DMS79 (cell line): ENCODE measurements around the gene DUSP18.
A peak's percentile ranks its signal among the peaks of the same experiment; 100 is the strongest.
"Not testable (repeated sequence)": the region's sequence is repeated elsewhere in the genome, so short reads cannot be mapped to it uniquely, and the experiment has no call there.

Experiments used
- DNase-seq: peaks from one replicate; lab custom pipeline; 2025; lab: John Stamatoyannopoulos, UW

The DUSP18 gene

DNA sequence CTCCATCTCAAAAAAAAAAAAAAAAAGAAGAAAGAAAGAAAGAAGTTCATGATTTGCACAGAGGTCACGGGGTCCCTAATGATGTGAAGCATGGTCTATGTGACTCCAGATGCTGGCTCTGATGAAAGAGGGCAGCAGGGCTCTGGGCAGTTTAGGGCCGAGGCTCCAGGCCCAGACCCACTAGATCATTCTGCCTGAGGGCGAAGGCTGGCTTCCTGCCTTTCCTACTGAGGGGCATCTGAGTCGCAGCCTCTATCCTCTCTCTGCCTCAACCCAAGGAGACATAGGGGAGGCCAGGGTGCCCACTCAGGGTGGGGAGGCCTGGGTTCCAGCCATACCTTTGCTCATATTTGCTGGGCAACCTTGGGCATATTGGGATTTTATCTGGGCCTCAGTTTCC is 27.3 kb downstream of the DUSP18 start:
- no peak for DNase-seq

DNA sequence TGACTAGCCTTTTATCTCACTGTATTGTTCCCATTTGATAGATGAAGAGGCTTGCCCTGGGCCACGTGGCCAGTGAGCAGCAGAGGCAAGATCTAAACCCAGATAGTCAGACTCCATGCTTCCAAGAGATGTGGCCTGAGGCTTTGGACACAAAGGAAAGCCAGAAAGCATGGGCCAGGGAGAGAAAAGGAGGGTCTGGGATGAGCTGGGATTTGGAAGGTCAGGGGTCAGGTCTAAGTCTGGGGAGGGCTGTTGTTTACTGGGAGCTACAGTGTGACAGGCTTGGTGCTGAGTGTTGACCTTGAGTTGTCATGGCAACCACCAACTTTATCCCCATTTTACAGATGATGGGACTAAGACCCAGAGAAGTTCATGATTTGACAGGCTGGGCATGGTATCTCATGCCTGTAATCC is 30.0 kb downstream of the DUSP18 start:
- DNase-seq: no peak

DNA sequence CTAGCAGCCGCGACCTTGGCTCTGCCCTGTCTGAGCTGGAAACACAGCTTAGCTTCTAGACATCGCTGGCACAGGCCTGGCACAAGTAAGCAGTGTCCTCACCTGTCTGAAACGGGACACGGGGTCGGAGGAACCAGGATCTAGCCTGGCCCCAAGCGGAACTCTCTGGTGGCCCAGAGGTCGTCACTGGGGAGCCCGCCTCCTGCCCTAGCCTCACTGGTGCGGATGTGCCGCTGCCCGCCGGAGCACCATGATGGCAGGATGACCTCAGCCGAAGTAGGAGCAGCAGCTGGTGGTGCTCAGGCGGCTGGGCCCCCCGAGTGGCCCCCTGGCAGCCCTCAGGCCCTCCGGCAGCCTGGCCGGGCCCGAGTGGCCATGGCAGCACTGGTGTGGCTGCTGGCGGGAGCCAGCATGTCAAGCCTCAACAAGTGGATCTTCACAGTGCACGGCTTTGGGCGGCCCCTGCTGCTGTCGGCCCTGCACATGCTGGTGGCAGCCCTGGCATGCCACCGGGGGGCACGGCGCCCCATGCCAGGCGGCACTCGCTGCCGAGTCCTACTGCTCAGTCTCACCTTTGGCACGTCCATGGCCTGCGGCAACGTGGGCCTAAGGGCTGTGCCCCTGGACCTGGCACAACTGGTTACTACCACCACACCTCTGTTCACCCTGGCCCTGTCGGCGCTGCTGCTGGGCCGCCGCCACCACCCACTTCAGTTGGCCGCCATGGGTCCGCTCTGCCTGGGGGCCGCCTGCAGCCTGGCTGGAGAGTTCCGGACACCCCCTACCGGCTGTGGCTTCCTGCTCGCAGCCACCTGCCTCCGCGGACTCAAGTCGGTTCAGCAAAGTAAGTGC is 31.2 kb downstream of the DUSP18 start:
- DNase-seq: no peak

DNA sequence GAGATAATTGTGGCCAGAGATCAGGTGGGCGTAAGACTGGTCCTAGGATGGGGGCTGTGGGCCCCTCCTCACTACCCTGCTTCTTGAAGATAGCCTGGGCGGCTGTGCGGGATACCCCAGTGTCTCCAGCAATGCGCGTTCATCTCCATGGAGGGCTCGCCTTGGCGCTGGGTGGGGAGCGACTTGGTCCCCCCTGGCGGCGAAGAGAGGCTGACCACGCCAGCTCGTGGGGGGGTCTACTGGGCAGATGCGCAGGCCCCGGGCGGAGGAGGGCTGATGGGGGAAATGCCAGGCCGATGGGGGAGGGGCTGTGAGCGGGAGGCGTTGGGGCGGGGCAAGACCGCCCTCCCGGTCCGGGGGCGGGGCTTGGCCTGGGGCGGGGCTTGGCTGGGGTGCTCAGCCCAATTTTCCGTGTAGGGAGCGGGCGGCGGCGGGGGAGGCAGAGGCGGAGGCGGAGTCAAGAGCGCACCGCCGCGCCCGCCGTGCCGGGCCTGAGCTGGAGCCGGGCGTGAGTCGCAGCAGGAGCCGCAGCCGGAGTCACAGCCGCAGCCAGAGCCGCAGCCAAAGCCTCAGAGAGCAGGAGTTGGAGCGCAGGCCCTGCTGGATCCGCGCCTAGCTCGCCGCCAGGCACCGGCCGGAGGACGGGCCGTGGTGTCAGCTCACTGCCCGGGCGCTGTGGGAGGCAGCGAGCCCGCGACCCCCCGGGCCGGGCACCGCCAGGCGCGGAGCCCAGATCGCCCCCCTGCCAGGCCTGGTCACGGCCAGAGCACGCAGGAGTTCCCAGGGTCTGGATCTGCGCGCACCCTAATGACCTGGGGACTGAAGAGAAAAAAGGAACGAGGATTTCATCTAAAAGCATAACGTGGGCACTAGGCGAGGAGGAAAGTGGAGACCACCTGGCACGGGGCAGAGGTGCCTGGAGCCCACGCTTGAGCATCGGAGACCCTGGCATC is 32.1 kb downstream of the DUSP18 start, which contains the start of gene SLC35E4:
Gene SLC35E4, plus strand, starts transcription at position 509 of the 953 bp plus-strand sequence. CDS start 670 bp downstream, outside the sequence.
- DNase-seq: no peak

DNA sequence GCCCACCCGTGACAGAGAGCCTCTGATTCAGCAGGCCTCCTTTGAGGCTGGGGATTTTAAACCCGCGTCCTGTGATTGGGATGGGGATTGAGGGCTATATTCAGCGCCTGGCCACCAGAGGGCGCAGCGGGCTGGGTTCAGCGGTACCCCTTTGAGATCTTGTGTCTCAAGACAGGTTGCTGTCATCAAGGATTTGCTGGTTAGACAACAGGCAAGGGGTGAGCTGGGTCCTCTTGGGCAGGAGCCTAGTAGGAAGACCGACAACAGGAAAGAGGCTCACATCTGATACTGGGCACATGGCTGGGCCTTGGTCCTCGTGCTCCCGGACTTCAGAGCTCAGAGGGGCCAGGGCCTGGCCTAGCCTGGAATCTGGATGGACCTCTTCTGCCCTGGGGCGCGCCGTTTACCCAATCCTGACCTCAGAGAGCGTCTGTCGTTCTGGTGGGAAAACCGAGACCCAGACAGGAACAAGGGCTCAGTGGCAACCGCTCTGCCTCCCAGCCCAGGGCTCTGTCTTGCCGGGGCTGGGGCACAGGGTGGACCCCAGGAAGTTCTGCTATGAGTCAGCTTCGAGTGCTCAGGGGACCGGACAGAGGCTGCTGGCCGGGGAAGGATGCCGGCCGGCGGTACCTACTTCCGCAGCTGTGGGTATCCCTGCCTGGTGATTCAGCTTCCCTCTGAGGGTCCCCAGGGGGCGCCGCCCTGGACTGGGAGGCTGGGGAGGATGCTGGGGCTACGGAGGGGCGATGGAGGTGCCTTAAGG is 33.0 kb downstream of the DUSP18 start:
- peak; percentile 61 for DNase-seq

DNA sequence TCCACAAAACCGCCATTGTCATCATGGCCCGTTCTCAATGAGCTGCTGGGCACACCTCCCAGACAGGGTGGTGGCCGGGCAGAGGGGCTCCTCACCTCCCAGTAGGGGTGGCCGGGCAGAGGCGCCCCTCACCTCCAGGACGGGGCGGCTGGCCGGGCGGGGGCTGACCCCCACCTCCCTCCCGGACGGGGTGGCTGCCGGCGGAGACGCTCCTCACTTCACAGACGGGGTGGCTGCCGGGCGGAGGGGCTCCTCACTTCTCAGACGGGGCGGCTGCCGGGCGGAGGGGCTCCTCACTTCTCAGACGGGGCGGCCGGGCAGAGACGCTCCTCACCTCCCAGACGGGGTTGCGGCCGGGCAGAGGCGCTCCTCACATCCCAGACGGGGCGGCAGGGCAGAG is 36.2 kb downstream of the DUSP18 start:
- DNase-seq: not testable (repeated sequence)

DNA sequence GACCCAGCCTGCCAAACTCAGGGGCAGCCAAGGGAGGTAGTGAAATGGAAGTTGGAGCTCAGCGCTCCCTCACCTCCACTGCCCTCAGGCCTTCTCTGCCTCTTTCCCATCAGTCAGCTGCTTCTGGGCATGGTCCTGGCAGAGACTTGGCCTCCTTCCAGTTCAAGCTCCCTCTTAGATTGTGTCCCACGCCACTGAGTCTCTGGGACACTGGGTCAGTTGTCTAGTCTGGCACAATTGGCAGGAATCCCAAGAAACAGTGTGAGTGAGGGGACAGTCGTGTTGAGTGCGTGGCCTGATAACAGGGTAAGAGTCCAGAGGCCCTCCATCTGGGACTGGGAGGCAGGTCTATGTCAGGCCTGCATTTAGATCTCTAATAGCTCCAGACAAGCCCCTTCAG is 39.2 kb downstream of the DUSP18 start:
- peak; percentile 32 for DNase-seq

DNA sequence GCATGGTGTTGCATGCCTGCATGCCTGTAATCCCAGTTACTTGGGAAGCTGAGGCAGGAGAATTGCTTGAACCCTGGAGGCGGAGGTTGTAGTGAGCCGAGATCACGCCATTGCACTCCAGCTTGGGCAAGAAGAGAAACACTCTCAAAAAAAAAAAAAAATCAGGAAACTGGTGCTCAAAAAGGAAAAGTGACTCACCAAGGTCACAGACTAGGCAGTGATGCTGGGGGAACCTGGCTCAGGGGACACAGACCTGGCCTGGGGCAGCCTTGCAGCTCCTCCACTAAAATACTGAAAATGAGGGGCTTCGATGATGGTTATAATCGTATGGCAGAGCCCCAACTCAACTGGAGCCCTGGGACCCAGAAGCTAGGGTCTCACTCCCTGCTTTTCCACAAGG is 40.2 kb downstream of the DUSP18 start:
- no peak for DNase-seq

DNA sequence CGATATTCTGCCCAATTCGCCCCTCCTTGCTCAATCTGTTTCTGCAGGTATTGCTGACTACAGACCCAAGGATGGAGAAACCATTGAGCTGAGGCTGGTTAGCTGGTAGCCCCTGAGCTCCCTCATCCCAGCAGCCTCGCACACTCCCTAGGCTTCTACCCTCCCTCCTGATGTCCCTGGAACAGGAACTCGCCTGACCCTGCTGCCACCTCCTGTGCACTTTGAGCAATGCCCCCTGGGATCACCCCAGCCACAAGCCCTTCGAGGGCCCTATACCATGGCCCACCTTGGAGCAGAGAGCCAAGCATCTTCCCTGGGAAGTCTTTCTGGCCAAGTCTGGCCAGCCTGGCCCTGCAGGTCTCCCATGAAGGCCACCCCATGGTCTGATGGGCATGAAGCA is 41.3 kb downstream of the DUSP18 start:
- DNase-seq: no peak

DNA sequence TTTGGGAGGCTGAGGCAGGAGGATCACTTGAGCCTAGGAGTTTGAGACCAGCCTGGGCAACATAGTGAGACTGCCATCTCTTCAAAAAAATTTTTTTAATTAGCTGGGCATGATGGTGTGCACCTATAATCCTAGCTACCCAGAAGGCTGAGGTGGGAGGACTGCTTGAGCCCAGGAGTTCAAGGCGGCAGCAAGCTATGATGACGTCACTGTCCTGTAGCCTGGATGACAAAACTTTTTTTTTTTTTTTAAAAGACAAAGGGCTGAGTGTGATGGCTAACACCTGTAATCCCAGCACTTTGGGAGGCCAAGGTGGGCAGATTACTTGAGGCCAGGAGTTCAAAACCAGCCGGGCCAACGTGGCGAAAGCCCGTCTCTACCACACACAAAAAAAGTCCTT is 47.8 kb downstream of the DUSP18 start:
- not testable (repeated sequence) for DNase-seq

DNA sequence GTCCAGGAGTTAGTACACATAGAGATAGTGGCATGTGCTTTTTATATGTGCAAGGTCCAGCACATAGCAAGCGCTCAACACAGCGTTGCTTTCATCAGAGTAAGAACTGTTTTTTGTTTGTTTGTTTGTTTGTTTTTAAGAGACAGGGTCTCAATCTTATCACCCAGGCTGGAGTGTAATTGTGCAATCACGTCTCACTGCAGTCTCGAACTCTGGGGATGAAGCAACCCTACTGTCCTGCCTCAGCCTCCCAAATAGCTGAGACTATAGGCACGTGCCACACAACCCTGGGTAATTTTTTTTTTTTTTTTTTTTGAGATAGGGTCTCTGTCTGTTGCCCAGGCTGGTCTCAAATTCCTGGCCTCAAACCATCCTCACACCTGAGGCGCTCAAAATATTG is 49.9 kb downstream of the DUSP18 start:
- DNase-seq: no peak

DNA sequence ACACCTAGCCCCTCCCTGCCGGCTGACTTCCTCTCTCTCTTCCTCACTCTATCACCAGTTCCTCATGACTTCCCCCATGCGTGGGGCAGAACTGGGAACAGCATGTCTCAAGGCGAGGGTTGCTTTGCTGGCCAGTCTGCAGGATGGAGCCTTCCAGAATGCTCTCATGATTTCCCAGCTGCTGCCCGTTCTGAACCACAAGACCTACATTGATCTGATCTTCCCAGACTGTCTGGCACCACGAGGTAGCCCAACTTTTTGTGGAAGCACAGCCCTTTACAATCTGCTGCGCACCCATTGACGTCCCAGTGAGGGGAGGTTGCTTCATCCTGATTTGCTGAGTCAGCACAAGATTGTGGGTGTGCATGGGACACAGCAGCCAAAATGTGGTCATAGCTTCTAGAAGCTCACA is 52.1 kb downstream of the DUSP18 start:
- DNase-seq: no peak

DNA sequence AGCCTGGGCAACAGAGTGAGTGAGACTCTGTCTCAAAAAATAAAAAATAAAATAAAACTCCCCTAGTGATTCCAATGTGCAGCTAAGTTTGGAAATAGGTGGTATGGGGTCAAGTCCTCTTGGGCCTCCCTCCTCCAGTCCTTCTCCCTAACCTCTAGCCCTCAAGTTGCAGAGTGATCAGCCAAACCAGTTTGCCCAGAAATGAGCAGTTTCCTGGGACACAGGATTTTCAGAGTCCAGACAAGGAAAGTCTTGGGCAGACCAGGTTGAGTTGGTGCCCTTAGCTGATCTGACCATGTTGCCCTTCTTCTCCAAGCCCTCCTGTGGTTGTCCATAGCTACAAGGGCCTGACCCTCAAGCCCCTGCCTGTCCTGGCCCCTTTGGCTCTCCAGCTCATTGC is 52.8 kb downstream of the DUSP18 start:
- no peak for DNase-seq

DNA sequence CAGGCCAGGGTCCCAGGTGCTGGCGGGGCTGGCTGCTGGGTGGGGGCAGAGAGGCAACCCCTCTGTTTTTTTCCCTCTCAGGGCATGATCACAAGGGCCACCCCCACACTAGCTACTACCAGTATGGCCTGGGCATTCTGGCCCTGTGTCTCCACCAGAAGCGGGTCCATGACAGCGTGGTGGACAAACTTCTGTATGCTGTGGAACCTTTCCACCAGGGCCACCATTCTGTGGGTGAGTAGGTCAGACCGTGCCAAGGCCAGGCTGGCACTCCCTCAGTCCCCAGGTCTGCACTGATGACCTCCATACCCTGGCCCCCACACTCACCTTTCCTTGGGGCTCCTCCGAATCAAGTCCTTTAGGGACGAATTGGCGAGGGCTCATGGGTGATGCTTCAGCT is 53.4 kb downstream of the DUSP18 start:
- DNase-seq: no peak

DNA sequence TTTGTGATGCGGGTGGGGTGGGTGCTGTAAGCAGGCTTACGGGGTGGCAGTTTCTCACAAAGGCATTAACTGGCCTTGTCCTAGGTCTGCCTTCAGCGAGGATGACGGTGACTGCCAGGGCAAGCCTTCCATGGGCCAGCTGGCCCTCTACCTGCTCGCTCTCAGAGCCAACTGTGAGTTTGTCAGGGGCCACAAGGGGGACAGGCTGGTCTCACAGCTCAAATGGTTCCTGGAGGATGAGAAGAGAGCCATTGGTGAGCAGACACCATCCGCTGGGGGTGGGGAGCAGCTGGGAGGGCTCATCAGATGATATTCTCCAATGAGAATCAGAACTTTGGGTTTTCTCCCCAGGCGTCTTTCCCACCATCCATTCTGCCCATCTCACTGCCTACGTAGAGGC is 54.9 kb downstream of the DUSP18 start:
- DNase-seq: no peak
